ENCODE results near the gene TAF13.
A peak's percentile ranks its signal among the peaks of the same experiment; 100 is the strongest.

TAF13 gene

GRCh38 chr1:109050228-109050995 is 25.4 kb downstream of the TAF13 start:
- H3K4me3 ChIP-seq = no peak overlapping the region
- DNase-seq (ENCODE audit: low spot score) = no peak
- no peak overlapping the region for H3K27ac ChIP-seq
- TF ChIP-seq, protein P1, sequence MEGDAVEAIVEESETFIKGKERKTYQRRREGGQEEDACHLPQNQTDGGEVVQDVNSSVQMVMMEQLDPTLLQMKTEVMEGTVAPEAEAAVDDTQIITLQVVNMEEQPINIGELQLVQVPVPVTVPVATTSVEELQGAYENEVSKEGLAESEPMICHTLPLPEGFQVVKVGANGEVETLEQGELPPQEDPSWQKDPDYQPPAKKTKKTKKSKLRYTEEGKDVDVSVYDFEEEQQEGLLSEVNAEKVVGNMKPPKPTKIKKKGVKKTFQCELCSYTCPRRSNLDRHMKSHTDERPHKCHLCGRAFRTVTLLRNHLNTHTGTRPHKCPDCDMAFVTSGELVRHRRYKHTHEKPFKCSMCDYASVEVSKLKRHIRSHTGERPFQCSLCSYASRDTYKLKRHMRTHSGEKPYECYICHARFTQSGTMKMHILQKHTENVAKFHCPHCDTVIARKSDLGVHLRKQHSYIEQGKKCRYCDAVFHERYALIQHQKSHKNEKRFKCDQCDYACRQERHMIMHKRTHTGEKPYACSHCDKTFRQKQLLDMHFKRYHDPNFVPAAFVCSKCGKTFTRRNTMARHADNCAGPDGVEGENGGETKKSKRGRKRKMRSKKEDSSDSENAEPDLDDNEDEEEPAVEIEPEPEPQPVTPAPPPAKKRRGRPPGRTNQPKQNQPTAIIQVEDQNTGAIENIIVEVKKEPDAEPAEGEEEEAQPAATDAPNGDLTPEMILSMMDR (IDR thresholded peaks at IDR 0.05) = no peak

DNA sequence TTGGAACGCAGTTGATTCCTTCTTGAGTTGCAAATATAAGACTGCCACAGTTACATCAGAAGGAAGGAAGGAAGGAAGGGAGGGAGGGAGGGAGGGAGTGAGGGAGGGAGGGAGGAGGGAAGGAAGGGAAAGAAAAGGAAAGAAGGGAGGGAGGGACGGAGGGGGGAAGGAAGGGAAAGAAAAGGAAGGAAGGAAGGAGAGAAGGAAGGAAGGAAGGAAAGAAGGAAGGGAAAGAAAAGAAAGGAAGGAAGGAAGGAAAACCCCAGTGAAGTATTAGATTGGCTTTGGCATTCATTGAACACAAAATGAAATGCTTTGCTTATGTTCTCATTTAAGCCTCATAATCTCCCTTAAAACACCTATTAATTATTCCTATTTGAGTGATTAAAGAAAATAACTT is 27.5 kb downstream of the TAF13 start:
- DNase-seq (ENCODE audit: low spot score) = no peak
- TF ChIP-seq, protein P1 (IDR thresholded peaks at IDR 0.05) = no peak
- Histone ChIP-seq H3K4me3 (no peak overlapping the region), H3K27ac (no peak overlapping the region)

- no peak for DNase-seq (ENCODE audit: low spot score)
- no peak overlapping the region for H3K4me3 ChIP-seq
- no peak overlapping the region for H3K27ac ChIP-seq
- TF ChIP-seq, protein P1 (IDR thresholded peaks at IDR 0.05) = no peak
Observed at GRCh38 chr1:109047339-109047738, 28.5 kb downstream of the TAF13 start.

DNA sequence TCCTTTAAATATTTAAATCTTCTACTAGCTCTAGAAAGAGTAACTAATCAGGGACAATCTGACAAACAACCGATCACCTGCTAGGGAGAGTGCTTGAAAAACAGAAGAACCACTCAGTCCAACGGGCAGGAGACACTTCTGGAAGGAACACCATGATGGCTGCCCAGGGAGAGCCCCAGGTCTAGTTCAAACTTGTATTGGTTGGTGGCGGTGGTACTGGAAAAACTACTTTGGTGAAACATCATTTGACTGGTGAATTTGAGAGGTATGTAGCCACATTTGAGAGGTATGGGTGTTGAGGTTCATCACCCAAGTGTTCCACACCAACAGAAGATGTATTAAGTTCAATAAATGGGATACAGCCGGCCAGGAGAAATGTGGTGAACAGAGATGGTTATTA is 29.1 kb downstream of the TAF13 start:
- H3K27ac ChIP-seq = no peak overlapping the region
- DNase-seq (ENCODE audit: low spot score) = no peak
- TF ChIP-seq, protein P1 (IDR thresholded peaks at IDR 0.05) = no peak
- H3K4me3 ChIP-seq = no peak overlapping the region

- H3K4me3 ChIP-seq = no peak overlapping the region
- no peak overlapping the region for H3K27ac ChIP-seq
- TF ChIP-seq, protein P1 (IDR thresholded peaks at IDR 0.05) = no peak
- no peak for DNase-seq (ENCODE audit: low spot score)
Observed at GRCh38 chr1:109045595-109045994, 30.2 kb downstream of the TAF13 start.

DNA sequence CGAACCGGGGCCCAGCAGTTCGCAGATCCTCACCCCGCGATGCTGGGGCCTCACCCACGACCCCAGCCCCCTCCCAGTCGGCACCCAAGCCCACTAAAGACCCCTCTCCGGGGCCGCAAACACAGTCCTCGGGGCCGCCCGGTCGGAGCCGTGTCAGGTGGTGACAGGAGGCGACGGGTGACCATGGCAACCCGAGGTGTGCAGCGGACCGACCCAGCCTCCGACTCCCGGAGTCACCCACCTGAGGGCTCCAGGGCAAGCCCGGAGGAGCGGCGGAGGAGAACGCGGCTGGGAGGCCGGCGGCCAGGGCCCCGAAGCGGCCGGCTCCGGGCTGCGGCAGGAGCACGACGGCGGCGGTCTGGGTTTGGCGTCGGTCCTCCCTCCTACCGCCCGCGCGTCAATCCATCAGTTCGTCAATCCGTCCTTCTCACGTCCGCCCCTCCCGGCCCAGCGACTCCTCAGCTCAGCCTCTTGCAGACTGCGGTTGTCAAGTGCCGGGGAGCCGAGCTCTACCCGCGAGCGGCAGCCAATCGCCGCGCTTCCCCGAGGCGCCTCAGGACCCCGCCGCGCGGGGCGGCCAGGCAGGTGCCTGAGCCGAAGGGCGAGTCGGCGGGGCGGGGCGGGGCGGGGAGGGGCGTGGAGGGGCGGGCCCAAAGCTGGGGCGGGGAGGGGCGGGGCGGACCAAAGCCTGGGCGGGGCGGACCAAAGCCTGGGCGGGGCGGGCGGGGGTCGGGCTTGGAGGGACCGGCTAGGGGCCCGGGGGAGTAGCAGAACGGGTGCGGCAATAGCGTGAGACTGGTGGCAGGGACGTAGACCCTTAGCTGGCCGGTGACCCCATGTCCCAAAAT is 34.0 kb downstream of the TAF13 start, which contains the start of gene WDR47:
Gene WDR47, minus strand, starts transcription at position 482 of the 848 bp plus-strand sequence. CDS start 18,590 bp downstream, outside the sequence.
- TF ChIP-seq, protein P1 (IDR thresholded peaks at IDR 0.05) = no peak
- Histone ChIP-seq H3K27ac (peak within 1 kb of the TSS; percentile 79 to 94), H3K4me3 (peak within 1 kb of the TSS; percentile 99)
- peak; percentile 98 for DNase-seq (ENCODE audit: low spot score)
